OCI-LY3 (cell line): ENCODE results near the gene HMOX1.

Experiments
- CTCF ChIP-seq: fragments of 200-600, 300-600 bp; sonication (generic); IDR thresholded peaks from 2 replicates; pipeline ENCODE4 v1.5.1; 2014; ENCODE audit warnings: antibody characterized with exemption, low read length, low read depth
- EZH2phosphoT487 ChIP-seq: fragments of 200-600 bp; shearing (Covaris generic); IDR thresholded peaks from 2 replicates; pipeline ENCODE4 v1.6.1; 2018; ENCODE audit warnings: antibody characterized with exemption, mixed run types, low read depth

- TF ChIP-seq CTCF (no peak), EZH2phosphoT487 (no peak)
These were observed 31.0 kb upstream of the HMOX1 start for GRCh38 chr22:35349704-35350538.
